ENCODE data around the gene HACD1. TPM values are rescaled to one million over a fixed set of nuclear protein-coding genes. Genes with fewer than 3 reads are reported as not detected.
"Not testable (repeated sequence)": the region's sequence is repeated elsewhere in the genome, so short reads cannot be mapped to it uniquely, and the experiment has no call there.

The HACD1 gene
- polyA plus RNA-seq, 3 donors from 2014 or later = 0.47 to 5.3 (median 1.9) TPM

- H3K9me3 Mint-ChIP-seq = no peaks in the 10 kb centered on the region
- no peaks in the 10 kb centered on the region for H3K4me1 Mint-ChIP-seq
- H3K4me3 Mint-ChIP-seq = no peak overlapping the region
These were observed 9.5 kb upstream of the HACD1 start for GRCh38 chr10:17626656-17627055.

DNA sequence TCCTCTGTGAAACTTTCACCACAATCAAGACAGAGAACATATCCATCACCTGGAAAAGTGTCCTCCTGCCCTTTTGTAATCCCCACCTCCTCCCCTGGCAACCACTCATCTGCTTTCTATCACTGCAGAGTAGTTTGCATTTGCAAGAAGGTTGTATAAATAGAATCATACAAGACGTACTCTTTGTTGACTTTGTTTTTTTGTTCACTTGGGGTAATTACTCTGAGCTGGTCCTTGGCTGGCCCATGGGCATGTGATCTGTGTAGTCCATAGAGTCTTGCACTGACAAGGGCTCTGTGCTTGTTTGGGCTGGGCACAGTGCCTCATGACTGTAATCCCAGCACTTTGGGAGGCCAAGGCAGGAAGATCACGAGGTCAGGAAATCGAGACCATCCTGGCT lies 7.8 kb upstream of the HACD1 start:
- H3K4me3 Mint-ChIP-seq = no peak overlapping the region
- no peaks in the 10 kb centered on the region for H3K36me3 Mint-ChIP-seq
- DNase-seq = no peak
- no peak overlapping the region for H3K27ac Mint-ChIP-seq
- H3K9me3 Mint-ChIP-seq = no peaks in the 10 kb centered on the region
- H3K27me3 Mint-ChIP-seq (ENCODE audit: low read depth in 3 of 3) = peaks cover 0 to 10% (median 3%) of the 10 kb centered on the region in 3 donors
- no peaks in the 10 kb centered on the region for H3K4me1 Mint-ChIP-seq

More at GRCh38 chr10:17626656-17627055, 9.5 kb upstream of the HACD1 start:
- H3K27ac Mint-ChIP-seq = no peak overlapping the region
- DNase-seq = no peak
- no peaks in the 10 kb centered on the region for H3K36me3 Mint-ChIP-seq
- peaks cover 0 to 9% (median 3%) of the 10 kb centered on the region in 3 donors for H3K27me3 Mint-ChIP-seq (ENCODE audit: low read depth in 3 of 3)

GRCh38 chr10:17622061-17622460 lies 4.9 kb upstream of the HACD1 start:
- H3K4me1 Mint-ChIP-seq = peaks cover 4 to 9% of the 10 kb centered on the region in 2 donors
- H3K4me3 Mint-ChIP-seq = no peak overlapping the region
- no peaks in the 10 kb centered on the region for H3K9me3 Mint-ChIP-seq
- no peak overlapping the region for H3K27ac Mint-ChIP-seq
- peaks cover 4 to 15% (median 8%) of the 10 kb centered on the region in 3 donors for H3K27me3 Mint-ChIP-seq (ENCODE audit: low read depth in 3 of 3)
- no peaks in the 10 kb centered on the region for H3K36me3 Mint-ChIP-seq
- DNase-seq = no peak

GRCh38 chr10:17616403-17617030 lies 657 bp downstream of the HACD1 start:
- Mint-ChIP-seq H3K27me3 (ENCODE audit: low read depth in 3 of 3) (peaks cover 5 to 11% (median 6%) of the 10 kb centered on the region in 3 donors), H3K9me3 (no peaks in the 10 kb centered on the region)

DNA sequence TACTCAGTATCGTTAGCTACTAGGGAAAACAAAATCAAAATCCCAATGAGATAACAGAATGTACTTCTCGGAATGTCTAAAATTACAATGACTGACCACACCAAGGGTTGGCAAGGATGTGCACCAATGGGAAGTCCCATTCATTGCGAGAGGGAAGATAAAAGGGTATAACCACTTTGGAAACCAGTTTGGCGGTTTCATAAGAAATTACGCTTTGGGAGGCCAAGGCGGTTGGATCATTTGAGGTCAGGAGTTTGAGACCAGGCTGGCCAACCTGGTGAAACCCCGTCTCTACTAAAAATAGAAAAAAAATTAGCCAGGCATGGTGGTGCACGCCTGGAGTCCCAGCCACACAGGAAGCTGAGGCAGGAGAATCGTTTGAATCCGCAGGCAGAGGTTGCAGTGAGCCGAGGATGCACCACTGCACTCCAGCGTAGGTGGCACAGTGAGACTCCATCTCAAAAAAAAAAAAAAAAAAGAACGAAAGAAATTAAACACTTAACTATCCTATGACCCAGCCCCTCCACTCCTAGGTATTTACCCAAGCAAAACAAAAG lies 7.6 kb downstream of the HACD1 start:
- no peak for DNase-seq
- Mint-ChIP-seq H3K4me3 (no peak overlapping the region), H3K9me3 (no peaks in the 10 kb centered on the region), H3K4me1 (no peaks in the 10 kb centered on the region), H3K27me3 (ENCODE audit: low read depth in 3 of 3) (peaks cover 0 to 2% (median 0%) of the 10 kb centered on the region in 3 donors), H3K36me3 (no peaks in the 10 kb centered on the region), H3K27ac (no peak overlapping the region)

More at GRCh38 chr10:17616403-17617030, 657 bp downstream of the HACD1 start:
- peak in 1 of 3 donors; percentile 43 for DNase-seq
- Mint-ChIP-seq H3K4me3 (peak overlapping the region; percentile 44 to 69 (median 57)), H3K27ac (no peak overlapping the region), H3K4me1 (peaks cover 4 to 9% of the 10 kb centered on the region in 2 donors), H3K36me3 (no peaks in the 10 kb centered on the region)

DNA sequence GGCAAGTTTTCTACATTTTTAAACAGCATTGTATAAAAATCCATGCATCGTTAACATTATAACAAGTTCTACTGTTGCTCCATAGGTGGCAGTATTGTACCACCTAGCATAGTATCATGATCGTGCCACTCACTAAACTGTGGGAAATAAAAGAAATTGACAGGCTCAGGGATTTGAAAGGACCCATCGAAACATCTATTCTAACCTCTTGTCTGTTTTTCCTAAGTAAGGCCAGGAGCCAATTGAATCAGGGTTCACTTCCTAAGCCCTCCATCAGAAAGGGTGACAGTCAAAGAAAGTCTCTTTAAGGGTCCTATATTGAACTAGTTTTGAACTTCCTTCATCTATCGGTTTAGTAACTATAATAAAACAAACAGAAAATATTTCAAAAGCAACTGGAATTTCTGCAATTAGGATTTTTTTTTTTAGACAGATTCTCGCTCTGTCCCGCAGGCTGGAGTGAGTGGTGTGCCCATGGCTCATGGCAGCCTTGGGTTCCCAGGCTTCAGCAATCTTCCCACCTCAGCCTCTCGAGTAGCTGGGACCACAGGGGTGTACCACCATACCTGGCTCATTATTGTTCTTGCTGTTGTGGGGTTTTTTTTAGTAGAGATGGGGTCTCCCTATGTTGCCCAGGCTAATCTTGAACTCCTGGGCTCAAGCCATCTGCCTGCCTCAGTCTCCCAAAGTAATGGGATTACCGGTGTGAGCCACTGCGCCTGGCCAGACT lies 9.4 kb downstream of the HACD1 start:
- DNase-seq = peak; percentile 47 to 56 (median 54)
- Mint-ChIP-seq H3K4me3 (no peak overlapping the region), H3K36me3 (no peaks in the 10 kb centered on the region), H3K4me1 (no peaks in the 10 kb centered on the region), H3K27ac (no peak overlapping the region), H3K27me3 (ENCODE audit: low read depth in 3 of 3) (peaks cover 0 to 2% (median 0%) of the 10 kb centered on the region in 3 donors), H3K9me3 (no peaks in the 10 kb centered on the region)

GRCh38 chr10:17607060-17607459 lies 10.1 kb downstream of the HACD1 start:
- peaks cover 0 to 2% (median 0%) of the 10 kb centered on the region in 3 donors for H3K27me3 Mint-ChIP-seq (ENCODE audit: low read depth in 3 of 3)
- no peaks in the 10 kb centered on the region for H3K36me3 Mint-ChIP-seq
- H3K4me3 Mint-ChIP-seq = no peak overlapping the region
- no peak for DNase-seq
- no peaks in the 10 kb centered on the region for H3K4me1 Mint-ChIP-seq
- no peaks in the 10 kb centered on the region for H3K9me3 Mint-ChIP-seq
- H3K27ac Mint-ChIP-seq = no peak overlapping the region

DNA sequence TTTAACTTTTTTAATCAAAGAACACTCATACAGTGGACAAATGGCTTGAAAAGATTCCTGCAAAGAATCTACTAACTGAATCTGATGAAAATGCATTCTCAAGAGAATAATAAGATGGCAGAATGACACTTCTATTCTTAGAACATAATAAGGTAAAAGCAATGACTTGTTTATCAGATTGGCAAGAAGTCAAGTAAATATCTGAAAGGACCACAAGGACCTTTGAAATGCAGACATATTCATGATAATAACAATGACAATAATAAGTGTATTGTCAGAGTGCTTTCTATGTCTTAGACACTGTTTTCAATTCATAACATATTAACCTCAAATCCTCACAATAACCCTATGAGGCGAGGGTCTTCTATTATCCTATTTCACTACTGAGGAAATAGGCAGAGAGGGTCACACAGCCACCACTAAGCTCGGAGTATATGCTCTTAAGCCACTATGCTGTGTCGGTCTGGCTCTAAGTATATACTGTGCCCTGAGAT lies 10.6 kb downstream of the HACD1 start:
- Mint-ChIP-seq H3K9me3 (no peaks in the 10 kb centered on the region), H3K36me3 (no peaks in the 10 kb centered on the region), H3K4me3 (no peak overlapping the region), H3K4me1 (no peaks in the 10 kb centered on the region), H3K27me3 (ENCODE audit: low read depth in 3 of 3) (peaks cover 0 to 2% (median 0%) of the 10 kb centered on the region in 3 donors), H3K27ac (no peak overlapping the region)
- DNase-seq = no peak

GRCh38 chr10:17605936-17606335 lies 11.2 kb downstream of the HACD1 start:
- Mint-ChIP-seq H3K4me1 (no peaks in the 10 kb centered on the region), H3K9me3 (no peaks in the 10 kb centered on the region), H3K27ac (no peak overlapping the region), H3K27me3 (ENCODE audit: low read depth in 3 of 3) (peaks cover 0 to 2% (median 0%) of the 10 kb centered on the region in 3 donors), H3K4me3 (no peak overlapping the region), H3K36me3 (no peaks in the 10 kb centered on the region)
- DNase-seq = no peak

DNA sequence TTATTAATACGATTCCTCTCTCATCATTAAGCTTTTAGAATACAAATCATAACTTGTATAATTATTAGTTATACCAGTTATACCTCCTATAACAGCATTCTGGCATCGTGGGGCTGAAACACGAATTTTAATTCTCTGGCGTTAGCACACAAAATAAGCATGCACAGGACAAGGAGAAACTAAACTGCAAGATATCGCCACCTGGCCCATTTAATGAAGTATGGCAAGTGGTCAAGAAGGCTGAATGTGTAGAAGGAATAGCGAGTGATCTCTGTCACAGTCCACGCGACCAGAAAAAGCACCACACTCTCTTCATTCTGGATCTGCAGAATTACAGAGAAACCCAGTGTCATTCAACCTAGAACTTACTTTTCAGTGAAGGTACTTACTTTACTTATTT lies 18.1 kb downstream of the HACD1 start:
- peak overlapping the region in 2 of 5 donors; percentile 7 to 11 for H3K4me3 Mint-ChIP-seq
- DNase-seq = peak; percentile 32 to 55 (median 46)
- no peak overlapping the region for H3K27ac Mint-ChIP-seq
- H3K4me1 Mint-ChIP-seq = peaks cover 4 to 7% of the 10 kb centered on the region in 2 donors
- no peaks in the 10 kb centered on the region for H3K9me3 Mint-ChIP-seq
- H3K27me3 Mint-ChIP-seq (ENCODE audit: low read depth in 3 of 3) = peaks cover 0 to 6% (median 0%) of the 10 kb centered on the region in 3 donors
- H3K36me3 Mint-ChIP-seq = no peaks in the 10 kb centered on the region

GRCh38 chr10:17597386-17597785 lies 19.8 kb downstream of the HACD1 start:
- peaks cover 4 to 7% of the 10 kb centered on the region in 2 donors for H3K4me1 Mint-ChIP-seq
- H3K36me3 Mint-ChIP-seq = no peaks in the 10 kb centered on the region
- H3K27ac Mint-ChIP-seq = peak overlapping the region in 1 of 6 donors; percentile 24
- no peak overlapping the region for H3K4me3 Mint-ChIP-seq
- no peaks in the 10 kb centered on the region for H3K9me3 Mint-ChIP-seq
- peaks cover 0 to 4% (median 0%) of the 10 kb centered on the region in 3 donors for H3K27me3 Mint-ChIP-seq (ENCODE audit: low read depth in 3 of 3)
- DNase-seq = no peak

DNA sequence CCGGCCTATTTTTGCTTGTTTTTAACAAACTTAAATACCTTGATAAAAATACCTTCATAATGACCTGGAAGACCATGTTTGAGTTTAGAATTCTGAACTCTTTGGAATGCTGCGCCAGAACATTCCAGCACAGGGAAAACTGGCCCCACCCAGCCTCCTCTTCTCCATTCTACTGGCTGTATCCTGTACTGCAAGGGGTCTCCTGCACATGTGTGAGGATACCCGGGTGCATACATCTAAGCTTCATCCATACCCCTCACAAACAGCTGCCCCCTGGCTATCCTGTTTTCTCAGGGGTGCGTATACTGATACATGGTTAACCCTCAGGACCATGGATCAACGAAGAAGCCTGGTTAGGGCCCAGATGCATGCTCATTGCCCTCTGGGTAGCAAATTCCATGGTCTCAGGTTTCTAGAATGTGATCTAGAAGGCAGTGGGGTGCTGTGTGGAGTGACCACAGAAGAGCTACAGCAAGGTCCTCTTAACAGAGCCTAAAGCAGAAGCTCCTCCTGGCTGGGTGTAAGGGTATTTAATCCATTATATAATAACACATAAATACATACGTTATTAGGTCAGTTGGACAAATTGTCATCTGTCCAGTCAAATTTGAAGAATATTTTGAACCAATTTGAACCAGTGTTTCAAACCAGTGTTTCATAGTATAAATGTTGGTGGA lies 26.1 kb downstream of the HACD1 start:
- Mint-ChIP-seq H3K27me3 (ENCODE audit: low read depth in 3 of 3) (peaks cover 0 to 3% (median 2%) of the 10 kb centered on the region in 3 donors), H3K4me3 (no peak overlapping the region), H3K9me3 (no peaks in the 10 kb centered on the region), H3K27ac (no peak overlapping the region), H3K36me3 (no peaks in the 10 kb centered on the region), H3K4me1 (peaks cover 15 to 20% of the 10 kb centered on the region in 2 donors)
- no peak for DNase-seq

GRCh38 chr10:17589316-17589715 lies 27.9 kb downstream of the HACD1 start:
- not testable (repeated sequence) for H3K36me3 Mint-ChIP-seq; H3K9me3 Mint-ChIP-seq; H3K4me3 Mint-ChIP-seq; DNase-seq; H3K27me3 Mint-ChIP-seq (ENCODE audit: low read depth in 3 of 3)
- H3K4me1 Mint-ChIP-seq = peaks cover 18 to 24% of the 10 kb centered on the region in 2 donors
- peak overlapping the region in 1 of 6 donors; percentile 13 for H3K27ac Mint-ChIP-seq
